Measurements from ENCODE around the gene KRT26.

The KRT26 gene

DNA sequence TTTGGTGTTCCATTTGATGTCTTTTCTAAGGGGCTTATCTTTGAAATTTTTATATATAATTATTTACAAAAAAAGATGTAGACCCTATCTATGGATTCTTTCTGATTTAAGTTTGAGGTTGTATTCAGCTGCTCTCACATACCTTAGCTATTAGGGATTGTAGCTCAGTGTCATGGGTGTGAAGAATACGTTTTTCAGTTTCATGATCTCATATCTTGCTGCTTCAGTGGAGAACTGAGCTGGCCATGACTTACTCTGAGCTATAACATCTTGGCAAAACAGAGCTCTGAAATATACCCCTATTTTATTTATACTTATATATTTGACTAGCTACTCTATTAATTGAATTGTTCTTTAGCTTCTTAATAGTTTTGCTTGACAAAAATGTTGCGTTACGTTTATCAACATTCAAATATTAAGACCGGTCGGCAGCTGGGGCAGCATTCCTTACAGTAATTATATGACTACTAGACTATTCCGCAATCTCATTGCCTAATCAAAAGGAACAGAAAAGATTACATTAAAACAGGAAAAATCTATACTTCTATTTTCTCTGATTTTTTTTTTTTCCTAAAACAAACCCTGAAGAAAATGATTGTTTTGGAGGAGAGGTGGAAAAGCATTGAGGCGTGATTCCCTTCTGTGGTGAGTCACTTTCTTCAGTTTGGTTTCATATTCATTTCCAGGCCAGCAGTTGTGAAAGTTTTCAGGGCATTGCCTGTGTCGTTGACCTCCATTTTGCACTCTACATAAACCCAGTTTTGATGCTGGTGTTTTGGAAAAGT is 44.4 kb downstream of the KRT26 start:
- peak; percentile 49 for DNase-seq (ENCODE audit: extremely low read depth, low read depth)
- TF ChIP-seq CTCF (IDR thresholded peaks at IDR 0.05; ENCODE audit: low read depth, low read length), result no peak

- TF ChIP-seq CTCF (IDR thresholded peaks at IDR 0.05; ENCODE audit: low read depth, low read length), result peak; percentile 19
- no peak for DNase-seq (ENCODE audit: extremely low read depth, low read depth)
These were observed 45.1 kb downstream of the KRT26 start for GRCh38 chr17:40726919-40727318.

- TF ChIP-seq CTCF (IDR thresholded peaks at IDR 0.05; ENCODE audit: low read depth, low read length), result no peak
- no peak for DNase-seq (ENCODE audit: extremely low read depth, low read depth)
These were observed 47.3 kb downstream of the KRT26 start for GRCh38 chr17:40724656-40725055.

GRCh38 chr17:40722241-40722640 is 49.8 kb downstream of the KRT26 start:
- no peak for TF ChIP-seq CTCF (IDR thresholded peaks at IDR 0.05; ENCODE audit: low read depth, low read length)

DNA sequence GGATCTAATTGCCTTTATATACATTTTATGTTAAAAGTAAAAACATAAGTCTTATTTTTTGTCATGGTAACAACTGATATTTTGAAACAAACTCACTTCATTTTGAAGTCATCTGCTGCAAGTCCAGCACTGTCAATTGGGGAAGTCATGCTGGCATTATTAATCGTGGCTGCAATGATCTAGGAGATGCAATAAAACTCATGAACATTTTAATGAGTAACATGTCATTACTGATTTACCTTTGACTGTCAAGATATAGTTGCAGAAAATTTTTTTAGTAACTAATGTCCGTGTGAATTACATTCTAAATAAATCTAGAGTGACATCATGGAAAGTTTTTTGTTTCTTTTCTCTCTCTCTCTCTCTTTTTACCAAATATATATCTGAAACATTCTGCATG is 51.1 kb downstream of the KRT26 start:
- DNase-seq (ENCODE audit: extremely low read depth, low read depth), result no peak
- TF ChIP-seq CTCF (IDR thresholded peaks at IDR 0.05; ENCODE audit: low read depth, low read length), result no peak

More at GRCh38 chr17:40722241-40722640, 49.8 kb downstream of the KRT26 start:
- DNase-seq (ENCODE audit: extremely low read depth, low read depth), result no peak

DNA sequence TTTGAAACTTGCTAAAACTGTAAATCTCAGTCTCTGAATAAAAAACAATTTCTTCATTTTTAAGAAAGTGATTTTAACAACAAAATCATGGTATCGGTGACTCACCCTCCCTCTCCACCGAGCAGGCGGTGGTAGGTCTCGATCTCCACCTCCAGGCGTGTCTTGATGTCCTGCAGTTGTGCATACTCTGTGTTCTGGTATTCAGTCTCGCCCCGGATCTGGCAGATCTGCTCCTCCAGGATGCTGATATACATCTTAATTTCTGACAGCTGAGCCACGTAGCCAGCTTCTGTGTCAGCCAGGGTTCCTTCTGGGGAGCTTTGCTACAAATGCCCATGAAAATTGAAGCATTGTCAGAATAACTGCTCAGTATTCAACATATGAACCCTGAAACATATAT is 53.1 kb downstream of the KRT26 start:
- TF ChIP-seq CTCF (IDR thresholded peaks at IDR 0.05; ENCODE audit: low read depth, low read length), result no peak
- DNase-seq (ENCODE audit: extremely low read depth, low read depth), result no peak

DNA sequence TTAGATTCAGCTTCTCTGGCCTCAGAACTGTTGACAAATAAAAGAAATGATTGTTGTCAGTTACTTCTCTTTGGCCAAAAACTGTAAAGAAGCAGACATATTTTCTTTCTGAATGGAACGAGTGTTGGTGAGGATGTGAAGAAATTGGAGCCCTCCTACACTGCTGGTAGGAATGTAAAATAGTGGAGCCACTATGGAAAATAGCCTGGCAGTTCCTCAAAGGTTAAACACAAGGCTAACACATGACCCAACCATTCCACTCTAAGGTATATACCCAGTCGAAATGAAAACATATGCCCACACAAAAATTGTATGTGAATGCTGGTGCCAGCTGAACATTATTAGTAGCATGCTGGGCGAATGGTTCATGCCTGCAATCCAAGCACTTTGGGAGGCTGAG is 54.2 kb downstream of the KRT26 start:
- no peak for TF ChIP-seq CTCF (IDR thresholded peaks at IDR 0.05; ENCODE audit: low read depth, low read length)
- DNase-seq (ENCODE audit: extremely low read depth, low read depth), result no peak

Data from AG09319 (cell line).